SJSA1 (cell line): ENCODE measurements around the gene BATF. TPM values are rescaled to one million over a fixed set of nuclear protein-coding genes. Genes with fewer than 3 reads are reported as not detected.
A peak's percentile ranks its signal among the peaks of the same experiment; 100 is the strongest.

Experiments
- DNase-seq, 2 experiments: peaks; one replicate each; pipeline ENCODE4 v3.0.0-alpha.2; 2015 to 2020; ENCODE audit warnings: low spot score in 2 of 2, low read depth in 1 of 2
- H3K27ac ChIP-seq: fragments of 250-450 bp; sonication (Bioruptor Pico); 2 replicates; pipeline ENCODE4 v1.5.1; 2020; ENCODE audit warnings: mild to moderate bottlenecking, moderate library complexity
- H3K27me3 ChIP-seq: fragments of 250-450 bp; sonication (Bioruptor Pico); replicated peaks from 2 replicates; pipeline ENCODE4 v1.5.1; 2020; ENCODE audit warnings: mild to moderate bottlenecking, moderate library complexity
- H3K36me3 ChIP-seq: fragments of 250-450 bp; sonication (Bioruptor Pico); 2 replicates; pipeline ENCODE4 v1.5.1; 2020; ENCODE audit warnings: mild to moderate bottlenecking
- H3K4me1 ChIP-seq: fragments of 250-450 bp; sonication (Bioruptor Pico); replicated peaks from 2 replicates; pipeline ENCODE4 v1.6.1; 2021; ENCODE audit warnings: mild to moderate bottlenecking
- H3K4me3 ChIP-seq: fragments of 250-450 bp; sonication (Bioruptor Pico); 2 replicates; pipeline ENCODE4 v1.5.1; 2020; ENCODE audit warnings: mild to moderate bottlenecking
- H3K9me3 ChIP-seq: fragments of 250-450 bp; sonication (Bioruptor Pico); replicated peaks from 2 replicates; pipeline ENCODE4 v1.5.1; 2020; ENCODE audit warnings: mild to moderate bottlenecking
- total RNA-seq: library from RNA; depleted of rRNA; stranded (reverse); fragments of >200 nt; shearing (Covaris generic); gene quantifications from 2 replicates; pipeline ENCODE4 v1.2.3, GENCODE V29; 2014

The BATF gene
- total RNA-seq, 1 experiment from 2014 or later, result not detected

DNA sequence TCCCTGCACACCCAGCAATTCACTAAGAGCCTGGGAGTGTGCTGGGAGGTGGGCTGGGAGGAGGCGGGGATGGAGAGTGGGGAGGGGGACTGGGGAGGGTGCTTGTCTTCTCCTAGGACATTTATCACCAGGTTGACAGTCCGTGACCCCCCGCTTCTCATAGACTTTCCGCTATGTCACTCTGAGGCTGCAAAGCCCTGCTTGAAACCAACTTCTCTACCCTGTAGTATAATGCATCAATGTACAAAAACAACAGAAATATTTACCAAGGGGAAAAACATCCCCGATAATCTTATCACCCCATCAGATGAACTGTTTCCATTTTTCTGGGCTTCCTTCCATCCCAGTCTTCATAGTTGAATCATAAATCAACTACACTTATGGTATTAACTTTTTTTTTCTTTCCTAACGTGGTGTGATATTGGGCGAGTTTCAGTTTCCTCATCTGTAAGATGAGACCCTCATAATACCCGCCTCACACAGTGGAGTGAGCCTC, 28.6 kb upstream of the BATF start:
- Histone ChIP-seq H3K9me3 (no peaks in the 10 kb centered on the region), H3K36me3 (no peaks in the 10 kb centered on the region), H3K4me3 (no peak overlapping the region), H3K27ac (no peak overlapping the region), H3K27me3 (no peaks in the 10 kb centered on the region), H3K4me1 (peaks cover 4% of the 10 kb centered on the region; the same call in 1 of the 2 replicates)
- no peak for DNase-seq

DNA sequence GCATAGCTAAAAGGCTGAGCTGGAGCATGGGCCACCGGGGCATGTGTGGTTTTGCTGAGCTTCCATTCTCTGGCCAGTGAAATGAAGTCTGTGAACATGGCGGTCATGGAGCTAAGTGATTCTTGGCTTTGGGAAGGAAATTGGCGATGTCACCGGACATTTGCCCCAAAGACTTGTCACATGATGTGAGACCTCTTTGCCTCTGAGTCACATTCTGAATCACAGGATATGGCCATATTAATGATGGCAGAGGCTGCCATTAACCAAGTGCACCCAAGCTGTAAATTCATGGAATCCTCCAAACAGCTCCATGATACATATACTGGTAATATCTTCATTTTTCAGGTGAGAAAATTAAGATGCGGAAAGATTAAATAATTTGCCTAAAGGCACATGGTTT, 27.4 kb upstream of the BATF start:
- no peak overlapping the region for H3K27ac ChIP-seq
- H3K36me3 ChIP-seq, result no peaks in the 10 kb centered on the region
- no peak overlapping the region for H3K4me3 ChIP-seq
- H3K4me1 ChIP-seq, result no peaks in the 10 kb centered on the region
- DNase-seq, result no peak
- no peaks in the 10 kb centered on the region for H3K27me3 ChIP-seq
- no peaks in the 10 kb centered on the region for H3K9me3 ChIP-seq

DNA sequence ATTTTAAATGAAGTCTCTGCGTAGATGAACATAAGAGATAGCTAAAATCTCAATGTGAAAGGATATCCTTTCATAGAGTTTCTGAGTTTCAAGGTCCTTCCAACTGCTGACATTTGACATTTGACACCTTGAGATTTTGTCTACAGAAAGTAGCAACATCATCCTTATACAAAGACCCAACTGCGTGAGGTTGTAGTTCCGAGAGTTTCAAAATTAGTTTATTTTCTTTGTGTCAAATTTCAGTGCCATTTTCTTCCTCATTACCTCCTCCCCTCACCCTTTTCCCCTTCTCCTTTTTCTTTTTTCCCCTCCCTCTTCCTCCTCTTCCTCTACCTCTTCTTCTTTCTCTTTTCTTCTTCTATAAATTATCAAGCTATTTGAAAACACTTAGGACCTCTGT, 26.9 kb upstream of the BATF start:
- Histone ChIP-seq H3K27ac (no peak overlapping the region), H3K36me3 (no peaks in the 10 kb centered on the region), H3K27me3 (no peaks in the 10 kb centered on the region), H3K4me3 (no peak overlapping the region), H3K9me3 (no peaks in the 10 kb centered on the region), H3K4me1 (no peaks in the 10 kb centered on the region)
- no peak for DNase-seq

DNA sequence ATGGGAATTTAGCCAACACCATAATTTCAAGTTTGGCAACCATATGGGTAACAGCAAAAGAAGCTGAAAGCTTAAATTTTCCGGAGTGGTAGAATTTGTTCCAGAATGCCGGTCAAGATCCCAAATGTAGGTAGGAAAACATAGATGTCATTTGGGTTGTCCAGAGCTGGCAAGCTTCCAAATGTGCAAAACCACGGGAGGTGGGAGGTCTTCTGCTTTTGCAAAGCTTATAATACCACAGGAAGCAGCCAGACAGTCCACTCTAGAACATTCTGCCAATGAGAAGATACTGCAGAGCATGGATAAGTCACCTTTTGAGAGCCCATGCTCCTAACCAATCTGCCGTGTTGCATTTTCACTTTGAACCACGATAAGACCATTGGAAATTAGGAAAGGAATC, 26.4 kb upstream of the BATF start:
- Histone ChIP-seq H3K9me3 (no peaks in the 10 kb centered on the region), H3K27ac (no peak overlapping the region), H3K4me1 (no peaks in the 10 kb centered on the region), H3K27me3 (no peaks in the 10 kb centered on the region), H3K36me3 (no peaks in the 10 kb centered on the region), H3K4me3 (no peak overlapping the region)
- DNase-seq, result no peak

DNA sequence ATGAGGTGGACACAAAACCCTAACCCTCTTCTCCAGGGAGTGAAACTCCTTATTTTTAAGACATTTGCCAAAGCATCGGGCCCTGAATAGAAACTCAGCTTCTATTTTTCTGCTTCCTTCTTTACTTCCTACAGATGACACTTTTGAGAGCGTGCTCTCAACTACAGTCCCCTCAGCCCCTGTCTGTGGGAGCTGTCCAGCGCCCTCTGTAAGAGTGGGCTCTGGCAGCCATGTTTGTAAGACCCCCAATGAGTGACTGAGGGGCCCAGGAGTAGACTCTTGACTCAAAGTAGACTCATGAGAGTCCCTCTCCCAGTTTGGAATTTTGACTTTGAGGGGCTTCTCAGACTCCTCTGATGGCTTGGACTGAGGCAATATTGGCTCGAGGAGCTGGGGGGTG, 25.5 kb upstream of the BATF start:
- Histone ChIP-seq H3K9me3 (no peaks in the 10 kb centered on the region), H3K4me3 (no peak overlapping the region)
- no peak for DNase-seq

DNA sequence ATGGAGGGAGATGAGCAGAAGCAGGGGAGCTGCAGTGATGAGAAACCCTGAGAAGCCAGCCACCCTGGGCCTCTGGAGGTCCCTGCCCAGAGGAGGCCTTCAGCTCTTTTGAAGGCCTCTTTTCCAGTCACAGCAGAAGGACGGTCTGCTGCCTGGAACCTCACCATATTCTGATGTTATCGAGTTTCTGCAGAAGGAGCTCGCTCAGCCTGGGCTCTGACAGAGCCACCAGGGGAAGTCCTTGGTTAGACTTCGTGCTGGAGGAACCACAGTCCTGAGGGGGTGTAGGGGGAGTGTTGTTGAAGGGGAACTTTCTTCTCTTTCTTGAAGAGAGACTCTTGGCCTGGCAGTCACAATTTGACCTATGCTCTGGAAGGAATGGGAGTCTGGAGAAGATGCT, 25.1 kb upstream of the BATF start:
- H3K4me3 ChIP-seq, result no peak overlapping the region
- DNase-seq, result no peak

More for the DNA sequence above, 25.5 kb upstream of the BATF start:
- H3K4me1 ChIP-seq, result peaks cover 3% of the 10 kb centered on the region; the same call in 1 of the 2 replicates
- no peaks in the 10 kb centered on the region for H3K27me3 ChIP-seq
- no peak overlapping the region for H3K27ac ChIP-seq
- H3K36me3 ChIP-seq, result no peaks in the 10 kb centered on the region

DNA sequence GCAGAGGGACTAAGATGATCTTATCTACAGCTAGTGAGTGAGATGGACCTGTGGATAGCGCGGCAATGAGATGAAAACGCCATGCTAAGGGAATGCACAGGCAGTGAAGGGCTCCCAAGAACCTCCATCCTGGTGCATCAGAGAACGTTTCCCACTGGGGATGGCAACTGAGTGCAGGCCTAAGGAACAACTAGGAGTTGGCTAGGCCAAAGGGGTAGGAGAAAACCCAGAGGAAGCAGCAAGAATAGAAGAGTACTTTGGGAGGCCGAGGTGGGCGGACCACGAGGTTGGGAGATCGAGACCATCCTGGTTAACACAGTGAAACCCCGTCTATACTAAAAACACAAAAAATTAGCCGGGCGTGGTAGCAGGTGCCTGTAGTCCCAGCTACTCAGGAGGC, 24.6 kb upstream of the BATF start:
- no peaks in the 10 kb centered on the region for H3K9me3 ChIP-seq
- no peaks in the 10 kb centered on the region for H3K27me3 ChIP-seq
- no peak for DNase-seq

More for the DNA sequence above, 25.1 kb upstream of the BATF start:
- Histone ChIP-seq H3K36me3 (no peaks in the 10 kb centered on the region), H3K27me3 (no peaks in the 10 kb centered on the region), H3K27ac (no peak overlapping the region), H3K9me3 (no peaks in the 10 kb centered on the region), H3K4me1 (peaks cover 3% of the 10 kb centered on the region; the same call in 1 of the 2 replicates)

DNA sequence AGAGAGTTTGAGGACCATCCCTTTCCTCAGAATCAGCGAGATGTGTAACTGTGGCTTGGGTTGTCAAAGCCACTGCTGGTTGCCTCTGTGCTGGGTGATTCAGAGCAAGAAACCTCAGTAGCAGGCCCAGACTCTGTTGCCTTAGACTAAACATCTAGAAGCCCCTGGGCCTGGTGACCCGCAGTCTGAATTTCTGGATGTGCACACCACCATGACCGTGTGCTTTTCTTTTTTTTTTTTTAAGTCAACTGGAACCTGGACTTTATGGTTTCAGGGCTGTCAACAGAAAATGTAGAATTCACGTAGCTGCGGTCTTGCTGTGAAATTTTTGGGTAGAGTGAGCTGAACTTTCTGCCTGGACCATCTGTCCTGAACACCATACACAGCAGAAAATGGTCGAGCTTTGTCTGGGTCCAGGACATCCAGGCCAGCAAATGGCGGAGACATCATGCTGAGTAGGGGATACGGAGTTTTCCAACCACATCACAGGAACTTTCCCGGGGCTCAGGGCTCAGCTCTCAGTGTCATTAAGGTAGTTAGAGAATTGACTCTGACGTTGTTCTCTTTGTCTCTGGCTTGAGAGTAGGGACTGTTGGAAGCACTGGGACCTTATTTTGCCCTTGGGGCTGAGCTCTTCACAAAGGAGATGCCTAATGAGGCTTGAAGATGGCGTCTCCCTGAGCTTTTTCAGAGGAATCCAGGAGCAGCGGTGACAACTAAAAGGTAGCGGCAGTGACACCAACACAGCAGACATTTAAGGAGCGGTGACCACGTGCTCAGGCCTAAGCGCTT, 23.0 kb upstream of the BATF start:
- Histone ChIP-seq H3K4me3 (no peak overlapping the region), H3K27ac (no peak overlapping the region), H3K4me1 (peaks cover 3% of the 10 kb centered on the region; the same call in 1 of the 2 replicates), H3K9me3 (no peaks in the 10 kb centered on the region), H3K27me3 (no peaks in the 10 kb centered on the region), H3K36me3 (no peaks in the 10 kb centered on the region)
- peak in 1 of 2 experiments; percentile 8 for DNase-seq

More for the DNA sequence above, 24.6 kb upstream of the BATF start:
- Histone ChIP-seq H3K36me3 (no peaks in the 10 kb centered on the region), H3K4me3 (no peak overlapping the region), H3K4me1 (peaks cover 3% of the 10 kb centered on the region; the same call in 1 of the 2 replicates), H3K27ac (no peak overlapping the region)

DNA sequence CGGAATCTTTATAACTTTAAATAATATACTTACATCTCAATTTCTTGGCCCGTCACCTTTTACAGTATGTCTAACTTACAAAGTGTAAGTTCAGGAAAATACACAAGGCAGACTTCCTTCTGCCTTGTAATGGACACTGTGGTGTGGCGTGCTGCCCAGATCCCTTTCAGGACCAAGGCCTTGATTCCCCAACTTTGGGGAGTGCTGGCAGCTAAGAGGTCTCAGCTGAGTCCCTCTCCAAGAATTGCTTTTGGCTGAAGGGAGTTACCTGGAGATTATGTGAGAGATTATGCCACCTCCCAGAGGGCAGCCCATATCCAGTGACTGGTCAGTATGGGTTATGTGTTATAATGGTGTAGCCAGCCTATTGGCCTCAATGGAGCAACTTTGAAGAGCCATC, 21.2 kb upstream of the BATF start:
- DNase-seq, result no peak
- Histone ChIP-seq H3K36me3 (no peaks in the 10 kb centered on the region), H3K4me3 (no peak overlapping the region), H3K9me3 (no peaks in the 10 kb centered on the region), H3K4me1 (peaks cover 3% of the 10 kb centered on the region; the same call in 1 of the 2 replicates), H3K27ac (no peak overlapping the region), H3K27me3 (no peaks in the 10 kb centered on the region)

DNA sequence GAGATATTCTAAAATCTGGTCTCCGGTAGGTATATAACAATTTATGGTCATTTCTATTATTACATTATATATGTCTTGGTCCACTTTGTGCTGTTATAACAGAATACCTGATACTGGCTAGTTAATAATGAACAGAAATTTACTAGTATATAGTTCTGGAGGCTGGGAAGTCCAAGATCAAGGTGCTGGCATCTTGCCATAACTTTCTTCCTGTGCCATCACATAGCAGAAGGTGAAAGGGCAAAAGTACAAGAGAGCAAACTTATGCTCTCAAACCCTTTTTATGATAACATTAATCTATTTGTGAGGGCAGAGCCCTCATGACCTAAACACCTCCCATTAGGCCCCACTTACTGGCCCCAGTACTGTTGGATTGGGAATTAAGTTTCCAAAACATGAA, 17.9 kb upstream of the BATF start:
- Histone ChIP-seq H3K36me3 (no peaks in the 10 kb centered on the region), H3K4me1 (peaks cover 3% of the 10 kb centered on the region; the same call in 1 of the 2 replicates), H3K27ac (no peak overlapping the region), H3K9me3 (no peaks in the 10 kb centered on the region), H3K4me3 (no peak overlapping the region), H3K27me3 (no peaks in the 10 kb centered on the region)
- DNase-seq, result no peak

DNA sequence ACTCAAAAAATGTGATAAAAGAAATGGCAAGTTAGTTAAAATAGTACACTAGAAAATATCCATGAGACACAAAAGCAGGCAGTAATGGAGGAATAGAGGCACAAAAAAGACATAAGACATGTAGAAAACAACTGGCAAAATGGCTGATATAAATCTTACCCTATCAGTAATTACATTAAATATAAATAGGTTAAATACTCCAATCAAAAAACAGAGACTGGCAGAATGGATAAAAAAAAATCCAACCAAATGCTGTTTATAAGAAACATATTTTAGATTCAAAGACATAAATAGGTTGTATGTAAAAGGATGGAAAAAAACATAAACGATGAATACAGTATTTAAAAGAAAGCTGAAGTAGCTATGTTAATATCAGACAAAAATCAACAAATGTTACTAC, 15.3 kb upstream of the BATF start:
- DNase-seq, result no peak
- H3K27me3 ChIP-seq, result no peaks in the 10 kb centered on the region
- H3K27ac ChIP-seq, result no peak overlapping the region
- no peaks in the 10 kb centered on the region for H3K36me3 ChIP-seq
- no peaks in the 10 kb centered on the region for H3K4me1 ChIP-seq
- H3K9me3 ChIP-seq, result no peaks in the 10 kb centered on the region
- no peak overlapping the region for H3K4me3 ChIP-seq

DNA sequence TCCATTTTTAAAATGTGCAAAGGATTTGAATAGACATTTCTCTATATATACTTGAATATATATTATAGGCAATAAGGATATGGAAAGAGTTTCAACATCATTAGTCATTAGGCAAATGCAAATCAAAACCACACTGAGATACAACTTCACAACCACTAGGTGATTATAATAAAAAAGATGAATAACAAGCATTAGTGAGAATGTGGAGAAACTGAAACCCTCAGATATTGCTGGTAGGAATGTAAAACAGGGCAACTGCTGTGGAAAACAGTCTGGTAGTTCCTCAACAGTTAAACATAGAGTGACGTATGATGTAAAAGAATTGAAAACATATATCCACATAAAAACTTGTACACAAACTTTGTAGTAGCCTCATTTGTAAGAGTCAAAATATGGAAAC, 11.7 kb upstream of the BATF start:
- no peak for DNase-seq
- no peaks in the 10 kb centered on the region for H3K9me3 ChIP-seq

DNA sequence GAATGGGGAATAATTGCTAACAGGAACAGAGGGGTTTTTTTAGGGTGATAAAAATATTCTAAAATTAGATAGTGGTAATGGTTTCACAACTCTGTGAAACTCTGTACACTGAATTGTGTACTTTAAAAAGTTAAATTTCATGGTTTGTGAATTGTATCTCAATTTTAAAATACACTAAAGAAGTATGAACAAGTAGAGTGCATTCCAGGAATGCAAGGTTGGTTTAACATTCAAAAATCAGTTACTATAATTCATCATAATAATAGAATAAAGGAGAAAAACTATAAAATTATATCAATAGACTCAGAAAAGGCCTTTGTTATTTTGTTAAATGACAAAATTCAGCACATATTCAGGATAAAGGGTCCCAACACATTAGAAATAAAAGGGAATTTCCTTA, 11.1 kb upstream of the BATF start:
- Histone ChIP-seq H3K4me1 (no peaks in the 10 kb centered on the region), H3K27ac (no peak overlapping the region), H3K4me3 (no peak overlapping the region), H3K27me3 (no peaks in the 10 kb centered on the region), H3K36me3 (no peaks in the 10 kb centered on the region), H3K9me3 (no peaks in the 10 kb centered on the region)
- DNase-seq, result no peak

More for the DNA sequence above, 11.7 kb upstream of the BATF start:
- Histone ChIP-seq H3K27ac (no peak overlapping the region), H3K36me3 (no peaks in the 10 kb centered on the region), H3K4me1 (no peaks in the 10 kb centered on the region), H3K4me3 (no peak overlapping the region), H3K27me3 (no peaks in the 10 kb centered on the region)

DNA sequence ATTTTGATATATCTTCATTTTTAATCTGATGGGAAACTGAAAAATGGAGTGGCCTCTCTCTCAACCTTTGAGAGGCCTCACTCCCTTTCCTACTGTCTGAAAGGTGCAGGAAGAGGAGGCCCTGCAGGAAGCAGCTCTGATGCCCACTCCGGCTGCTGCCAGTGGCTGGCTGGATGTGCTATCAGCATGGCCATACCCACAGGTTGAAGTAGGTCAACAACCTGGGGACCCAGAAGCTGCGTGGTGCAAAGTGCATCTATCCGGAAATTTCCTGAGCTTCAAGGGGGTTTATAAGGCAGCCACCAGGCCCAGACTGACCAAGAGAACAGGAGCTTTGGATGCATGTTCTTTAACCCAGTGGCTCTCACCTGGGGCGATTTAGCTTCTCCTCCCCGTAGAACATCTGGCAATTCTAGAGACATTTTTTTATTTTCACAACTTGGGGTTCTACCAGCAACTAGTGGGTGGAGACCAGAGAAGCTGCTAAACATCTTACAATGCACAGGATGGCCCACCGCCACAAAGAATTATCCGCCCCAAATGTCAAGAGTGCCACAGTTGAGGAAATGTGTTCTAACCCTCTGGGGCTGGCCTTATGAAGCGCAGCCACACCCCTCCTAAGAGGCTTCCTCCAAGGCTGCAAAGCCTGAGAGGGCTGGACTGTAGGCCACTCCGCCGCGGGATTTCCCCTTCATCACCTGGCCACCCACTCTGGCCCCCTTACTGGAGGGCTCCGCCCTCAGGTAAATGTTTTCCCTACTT, 8.2 kb upstream of the BATF start:
- Histone ChIP-seq H3K36me3 (no peaks in the 10 kb centered on the region), H3K9me3 (no peaks in the 10 kb centered on the region), H3K27ac (no peak overlapping the region), H3K4me3 (no peak overlapping the region), H3K27me3 (no peaks in the 10 kb centered on the region), H3K4me1 (no peaks in the 10 kb centered on the region)
- no peak for DNase-seq
